Epithelial cell of esophagus (primary cell): ENCODE results near the gene DNMT3A.
A peak's percentile ranks its signal among the peaks of the same experiment; 100 is the strongest.

Experiments
- DNase-seq: peaks from one replicate; pipeline ENCODE4 v3.0.0; 2010; ENCODE audit warnings: low read depth
- H3K4me3 ChIP-seq: 2 replicates; pipeline ENCODE4 v1.5.1; 2011; ENCODE audit warnings: mild to moderate bottlenecking, low read length, control low read depth
- CTCF ChIP-seq: IDR thresholded peaks from 2 replicates; pipeline ENCODE4 v1.5.1; 2011; ENCODE audit warnings: low read depth, mild to moderate bottlenecking, low read length, control low read depth, inconsistent platforms; ENCODE audit not compliant: insufficient read depth; ENCODE audit errors: missing control alignments

DNMT3A gene

GRCh38 chr2:25312958-25313710, 28.6 kb downstream of the DNMT3A start:
- no peak for TF ChIP-seq CTCF
- H3K4me3 ChIP-seq, result no peak overlapping the region
- no peak for DNase-seq

GRCh38 chr2:25311865-25312575, 29.7 kb downstream of the DNMT3A start:
- no peak overlapping the region for H3K4me3 ChIP-seq
- TF ChIP-seq CTCF, result no peak
- no peak for DNase-seq

DNA sequence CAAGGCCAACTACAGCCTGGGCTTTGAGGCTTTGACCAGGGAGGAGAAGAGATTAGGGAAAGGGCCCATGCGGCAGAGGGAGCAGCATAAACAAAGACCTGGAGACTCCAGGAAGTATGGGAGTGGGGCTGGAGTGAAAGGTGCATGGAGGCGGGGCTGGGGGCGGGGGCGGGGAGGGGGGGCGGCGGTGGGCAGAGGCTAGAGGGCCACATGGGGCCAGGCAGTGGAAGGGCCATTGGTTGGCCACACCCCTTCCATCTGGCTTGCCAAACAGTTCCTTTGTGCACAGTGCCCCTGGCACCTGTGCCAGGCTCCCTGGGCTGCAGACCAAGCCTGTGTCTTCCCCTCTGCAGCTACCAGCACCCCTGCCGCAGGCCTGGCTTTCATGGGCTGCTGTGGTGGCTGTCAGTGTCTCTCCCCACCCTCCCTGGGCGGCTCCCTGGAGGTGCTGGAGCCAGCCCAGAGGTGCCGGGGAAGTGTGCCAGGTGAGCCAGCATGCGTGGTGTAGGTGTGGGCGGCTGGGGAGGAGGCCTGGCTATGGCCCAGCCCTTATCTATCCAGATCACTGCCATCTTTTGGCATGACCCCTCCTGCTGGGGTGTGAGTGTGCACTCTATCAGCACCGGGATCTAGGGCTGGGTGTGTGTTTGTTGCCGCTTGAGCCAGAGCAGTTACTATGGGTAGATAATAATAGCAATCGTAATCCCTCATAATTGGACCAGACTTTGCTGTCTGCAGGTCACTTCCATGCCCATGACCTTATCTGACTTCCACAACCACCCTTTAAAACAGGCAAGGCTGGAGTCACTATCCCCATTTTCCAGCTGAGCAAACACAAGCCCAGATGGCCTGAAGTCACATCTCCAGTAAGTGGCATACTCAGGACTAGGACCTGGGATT, 30.5 kb downstream of the DNMT3A start:
- TF ChIP-seq CTCF, result no peak
- no peak overlapping the region for H3K4me3 ChIP-seq
- peak; percentile 68 for DNase-seq

DNA sequence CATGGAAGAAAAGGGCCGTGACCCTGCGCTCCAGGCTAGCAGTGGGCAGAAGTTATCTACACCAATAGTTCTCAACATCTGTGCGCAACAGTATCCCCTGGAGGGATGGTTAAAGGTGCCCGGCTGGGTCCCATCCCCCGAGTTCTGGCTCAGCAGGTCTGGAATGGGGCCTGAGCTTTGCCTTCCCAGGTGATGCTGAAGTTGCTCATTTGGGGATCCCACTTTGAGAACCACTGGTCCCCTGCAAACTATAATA, 31.1 kb downstream of the DNMT3A start:
- H3K4me3 ChIP-seq, result no peak overlapping the region
- TF ChIP-seq CTCF, result no peak
- DNase-seq, result no peak

DNA sequence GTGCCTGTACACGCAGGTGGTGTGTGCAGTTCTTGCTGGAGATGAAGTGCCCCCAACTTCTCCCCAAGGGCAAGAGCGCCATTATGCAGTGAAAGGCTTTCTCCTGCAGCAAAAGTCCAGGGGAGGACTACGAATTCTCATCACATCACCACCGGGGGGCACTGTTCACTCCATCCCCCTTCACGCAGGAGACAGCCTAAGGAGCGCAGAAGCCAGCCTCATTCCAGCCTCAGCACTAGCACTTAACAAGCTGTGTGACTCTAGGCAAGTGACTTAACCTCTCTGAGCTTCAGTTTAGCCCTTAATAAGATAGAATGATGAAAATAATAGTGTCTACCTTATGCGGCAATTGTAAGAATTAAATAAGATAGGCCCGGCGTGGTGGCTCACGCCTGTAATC, 32.3 kb downstream of the DNMT3A start:
- TF ChIP-seq CTCF, result peak; percentile 27
- DNase-seq, result peak; percentile 29
- H3K4me3 ChIP-seq, result no peak overlapping the region

DNA sequence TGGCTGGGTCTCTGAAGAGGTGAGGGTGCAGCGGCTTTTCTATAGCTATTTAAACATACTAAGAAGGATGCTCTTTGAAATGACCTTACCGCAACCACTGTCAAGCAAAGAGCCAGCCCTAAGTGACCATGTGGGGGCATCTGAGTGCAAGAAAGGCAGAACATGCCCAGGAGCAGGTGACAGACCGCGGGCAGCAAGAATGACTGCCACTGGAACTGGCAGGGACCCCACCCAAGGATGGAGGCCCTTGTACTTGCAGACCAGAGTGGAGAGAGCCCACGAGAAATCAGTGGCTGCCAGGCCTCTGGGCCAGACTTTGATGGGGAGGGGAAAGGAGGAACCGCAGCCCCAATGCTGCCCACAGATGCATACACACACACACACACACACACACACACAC, 33.1 kb downstream of the DNMT3A start:
- DNase-seq, result no peak
- no peak overlapping the region for H3K4me3 ChIP-seq
- no peak for TF ChIP-seq CTCF
